GM12865 (cell line): ENCODE results near the gene CARD10.

Experiments
- DNase-seq: peaks from one replicate; pipeline ENCODE4 v3.0.0; 2010; ENCODE audit warnings: low read depth
- H3K4me3 ChIP-seq: 2 replicates; pipeline ENCODE4 v1.5.1; 2011; ENCODE audit warnings: mild to moderate bottlenecking, low read depth, low read length, control low read depth
- TF ChIP-seq, protein P1 (sequence below): IDR thresholded peaks from 2 replicates; pipeline ENCODE4 v1.5.1; 2011; ENCODE audit warnings: low read length, control low read depth, low read depth, inconsistent platforms; ENCODE audit not compliant: insufficient read depth; ENCODE audit errors: missing control alignments

CARD10 gene

DNA sequence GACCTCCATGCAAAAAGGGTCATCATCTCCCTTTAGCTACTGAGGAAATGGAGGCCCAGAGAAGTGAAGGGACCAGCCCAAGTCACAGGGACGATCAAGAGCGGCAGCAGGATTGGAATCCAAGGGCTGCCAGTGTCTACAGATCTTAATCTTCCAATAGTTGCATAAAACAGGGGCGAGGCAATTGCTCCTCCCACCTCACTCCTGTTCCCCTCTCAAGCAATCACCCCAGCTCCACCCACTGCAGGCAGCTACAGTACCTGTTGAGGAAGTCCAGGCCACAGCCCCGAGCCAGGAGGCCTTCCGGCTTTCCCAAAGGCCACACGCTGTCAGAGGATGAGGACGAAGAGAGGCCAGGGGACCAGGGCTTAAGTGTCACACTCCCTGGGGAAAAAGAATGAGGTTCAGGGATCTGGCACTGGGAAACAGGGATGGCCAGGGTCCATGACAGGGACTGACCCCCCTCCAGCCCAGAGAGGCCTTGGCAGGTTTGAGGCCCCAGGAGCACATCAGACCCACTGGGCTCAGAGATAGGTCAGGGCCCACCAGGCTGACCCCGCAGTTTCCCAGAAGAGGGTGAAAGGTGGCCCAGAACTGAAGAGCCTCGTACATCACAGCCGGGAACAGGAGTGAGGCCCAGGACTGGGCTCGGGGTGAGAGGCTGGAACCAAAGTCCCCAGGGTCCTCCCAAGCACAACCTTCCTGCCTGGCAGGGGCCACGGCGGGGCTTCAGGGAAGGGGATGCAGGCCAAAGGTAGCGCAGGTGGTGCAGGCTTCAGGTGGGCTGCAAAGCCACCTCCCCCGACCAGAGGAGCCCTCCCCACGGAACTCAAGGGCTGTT, 16.7 kb downstream of the CARD10 start:
- no peak overlapping the region for H3K4me3 ChIP-seq
- TF ChIP-seq, protein P1, sequence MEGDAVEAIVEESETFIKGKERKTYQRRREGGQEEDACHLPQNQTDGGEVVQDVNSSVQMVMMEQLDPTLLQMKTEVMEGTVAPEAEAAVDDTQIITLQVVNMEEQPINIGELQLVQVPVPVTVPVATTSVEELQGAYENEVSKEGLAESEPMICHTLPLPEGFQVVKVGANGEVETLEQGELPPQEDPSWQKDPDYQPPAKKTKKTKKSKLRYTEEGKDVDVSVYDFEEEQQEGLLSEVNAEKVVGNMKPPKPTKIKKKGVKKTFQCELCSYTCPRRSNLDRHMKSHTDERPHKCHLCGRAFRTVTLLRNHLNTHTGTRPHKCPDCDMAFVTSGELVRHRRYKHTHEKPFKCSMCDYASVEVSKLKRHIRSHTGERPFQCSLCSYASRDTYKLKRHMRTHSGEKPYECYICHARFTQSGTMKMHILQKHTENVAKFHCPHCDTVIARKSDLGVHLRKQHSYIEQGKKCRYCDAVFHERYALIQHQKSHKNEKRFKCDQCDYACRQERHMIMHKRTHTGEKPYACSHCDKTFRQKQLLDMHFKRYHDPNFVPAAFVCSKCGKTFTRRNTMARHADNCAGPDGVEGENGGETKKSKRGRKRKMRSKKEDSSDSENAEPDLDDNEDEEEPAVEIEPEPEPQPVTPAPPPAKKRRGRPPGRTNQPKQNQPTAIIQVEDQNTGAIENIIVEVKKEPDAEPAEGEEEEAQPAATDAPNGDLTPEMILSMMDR, result no peak
- DNase-seq, result no peak

DNA sequence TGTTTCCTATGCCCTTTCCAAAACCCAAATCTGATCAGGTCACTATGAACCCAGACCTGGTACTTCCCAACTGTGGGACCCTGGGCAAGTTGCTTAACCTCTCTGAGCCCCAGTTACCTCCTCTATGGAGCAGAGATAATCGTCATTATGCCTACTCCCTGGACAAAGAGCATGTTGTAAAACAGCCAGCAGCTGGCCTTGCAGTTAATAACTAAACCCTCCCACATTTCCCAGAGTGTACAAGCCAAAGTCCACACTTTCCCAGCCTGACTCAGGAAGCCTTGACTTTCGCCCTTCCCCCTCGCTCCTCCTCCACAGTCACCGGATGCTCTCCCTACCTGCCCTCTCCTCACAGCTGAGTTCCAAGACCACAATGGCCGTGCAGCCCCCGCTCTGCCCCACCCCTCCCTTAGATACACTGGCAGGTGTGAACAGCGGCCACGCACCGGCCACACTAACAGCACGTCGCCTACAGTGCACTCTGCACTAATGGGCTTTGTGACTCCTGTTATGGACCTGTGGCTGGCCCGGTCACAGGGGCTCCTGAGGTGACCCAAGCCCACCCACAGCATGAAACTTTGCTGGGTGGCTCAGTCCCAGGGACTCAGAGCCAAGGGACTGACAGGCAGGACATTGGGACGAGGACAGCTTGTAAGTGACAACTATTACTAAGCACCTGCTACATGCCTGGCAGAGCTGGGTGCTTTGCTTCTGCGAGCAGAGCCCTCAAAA, 17.4 kb downstream of the CARD10 start:
- no peak for DNase-seq
- TF ChIP-seq, protein P1, result no peak

DNA sequence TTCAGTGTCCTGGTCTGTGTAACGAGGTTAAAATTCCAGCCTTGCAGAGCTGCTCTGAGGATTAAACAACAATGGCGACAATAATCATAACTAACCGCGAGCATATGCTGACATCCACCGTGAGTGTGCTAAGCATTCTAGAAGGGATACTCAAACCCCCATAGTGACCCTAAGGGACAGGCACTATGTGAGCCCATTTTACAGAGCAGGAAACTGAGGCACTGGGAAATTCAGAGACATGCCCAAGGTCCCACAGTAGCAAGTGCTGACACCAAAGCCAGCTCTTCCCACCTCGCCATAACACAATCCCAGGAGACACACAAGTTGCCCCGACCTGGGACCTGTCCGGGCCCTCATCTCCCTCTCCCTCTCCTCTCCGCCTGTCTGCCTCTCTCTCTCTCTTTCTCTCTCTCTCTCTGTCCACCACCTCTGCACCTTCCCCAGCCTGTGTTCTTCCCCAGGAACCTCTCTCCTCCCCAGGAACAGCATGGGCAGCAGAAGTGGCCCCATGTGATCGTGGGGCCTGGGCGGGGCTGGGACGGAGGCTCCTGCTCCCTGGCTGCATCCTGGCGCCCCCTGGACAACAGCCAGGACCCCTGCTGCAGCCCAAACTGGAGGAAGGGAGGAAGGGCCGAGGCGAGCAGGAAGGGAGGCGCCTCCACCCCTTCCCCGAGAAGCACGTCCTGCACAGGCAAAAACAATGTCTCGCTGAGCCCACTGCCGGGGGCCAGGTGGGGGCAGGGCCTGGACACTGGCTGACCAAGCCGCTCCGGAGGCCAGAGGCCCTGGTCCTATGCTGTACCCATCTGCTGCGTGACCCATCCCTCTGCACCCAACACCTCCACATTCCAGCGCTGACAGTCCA, 18.2 kb downstream of the CARD10 start:
- TF ChIP-seq, protein P1, result no peak
- H3K4me3 ChIP-seq, result no peak overlapping the region
- DNase-seq, result no peak

More for the DNA sequence above, 17.4 kb downstream of the CARD10 start:
- H3K4me3 ChIP-seq, result no peak overlapping the region

DNA sequence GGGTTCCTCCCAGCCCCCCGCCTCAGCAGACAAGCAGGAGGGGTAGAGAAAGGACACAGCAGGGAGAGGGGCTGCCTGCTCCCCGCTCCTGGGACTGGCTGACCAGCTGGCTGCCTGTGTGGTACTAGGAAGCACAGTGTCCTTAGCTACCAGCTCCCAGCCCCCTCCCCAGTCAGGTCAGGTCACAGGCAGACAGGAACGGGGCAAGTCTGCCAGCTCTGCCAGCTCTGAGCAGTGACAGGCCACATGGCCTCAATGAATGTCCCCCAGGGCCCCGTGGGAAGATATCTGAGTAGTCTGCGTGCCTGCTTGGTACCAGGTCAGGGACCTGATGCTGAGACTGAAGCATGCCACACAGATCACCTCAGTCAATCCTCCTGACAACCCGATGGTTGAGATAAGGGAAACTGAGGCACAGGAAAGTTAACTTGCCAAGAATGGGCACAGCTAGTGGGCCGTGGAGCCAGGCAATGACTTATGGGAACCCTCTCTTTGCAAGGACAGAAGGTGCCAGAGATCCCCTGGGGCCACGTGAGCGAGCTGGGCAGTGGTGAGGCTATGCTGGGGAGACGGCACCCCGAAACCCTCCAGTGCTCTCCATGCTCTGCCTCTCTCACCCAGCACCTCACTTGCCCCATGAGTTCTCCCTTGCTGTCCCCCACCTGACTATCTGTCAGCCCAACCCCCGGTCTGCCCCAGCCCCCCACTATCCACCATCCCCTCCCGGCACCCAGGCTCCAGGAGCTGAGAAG, 19.2 kb downstream of the CARD10 start:
- no peak overlapping the region for H3K4me3 ChIP-seq
- TF ChIP-seq, protein P1, result no peak
- DNase-seq, result no peak

DNA sequence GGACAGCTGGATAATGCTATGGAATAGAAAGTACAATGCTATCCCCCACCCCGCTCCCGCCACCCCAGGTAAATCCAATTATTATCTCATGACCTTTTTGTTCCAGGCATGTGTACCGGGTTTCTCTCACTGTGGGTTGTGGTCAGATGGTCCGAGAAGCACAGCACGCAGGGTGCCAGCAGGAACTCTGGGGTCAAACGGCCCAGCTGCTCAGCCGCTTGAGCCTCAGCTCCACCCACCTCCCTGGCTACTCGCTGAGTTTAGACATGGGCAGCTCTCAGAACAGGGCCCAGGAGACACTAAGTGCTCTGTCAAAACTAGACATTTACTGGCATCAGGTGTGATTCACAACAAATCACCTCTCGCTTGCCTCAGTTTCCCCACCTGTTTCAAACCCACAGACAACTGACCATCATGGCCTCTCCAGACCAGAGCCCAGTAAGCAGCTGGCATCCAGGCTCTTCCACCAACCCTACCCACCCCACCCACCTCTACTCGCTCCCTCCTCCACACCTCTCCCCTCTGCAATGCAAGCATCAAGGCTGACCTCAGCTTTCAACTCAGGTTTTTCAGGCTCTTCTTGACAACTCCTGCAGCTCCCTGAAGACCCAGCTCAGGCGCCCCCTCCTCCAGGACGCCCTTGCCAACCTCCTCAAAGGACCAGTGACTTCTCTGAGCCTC, 20.0 kb downstream of the CARD10 start:
- DNase-seq, result no peak
- TF ChIP-seq, protein P1, result no peak
- H3K4me3 ChIP-seq, result no peak overlapping the region
